Body of pancreas (tissue), 4 donors: ENCODE results near the gene ACSL6.
A peak's percentile ranks its signal among the peaks of the same experiment; 100 is the strongest.

Source experiments
- CTCF ChIP-seq, 7 experiments: fragments of 450-650 bp in 4 of 7; fragments of 200-600 bp in 3 of 7; sonication (generic) in 3 of 7; IDR thresholded peaks; one replicate each; pipeline ENCODE4 v1.5.1; 2016 to 2019; ENCODE audit warnings: antibody characterized with exemption in 7 of 7
- POLR2A ChIP-seq, 3 donors: fragments of 450-650 bp; IDR thresholded peaks; one replicate each; pipeline ENCODE4 v1.6.1; 2016; ENCODE audit warnings: antibody characterized with exemption in 3 of 3, mild to moderate bottlenecking in 2 of 3

- TF ChIP-seq CTCF (IDR thresholded peaks at IDR 0.05) (peak; percentile 65 to 88 (median 87)), POLR2A (IDR thresholded peaks at IDR 0.05) (no peak)
These were observed 3.9 kb downstream of the ACSL6 start for GRCh38 chr5:132007399-132008162.
